Hepatocyte (in vitro differentiated cells): Measurements from ENCODE around the gene ANKRD28. TPM values are rescaled to one million over a fixed set of nuclear protein-coding genes. Genes with fewer than 3 reads are reported as not detected.

Source experiments
- DNase-seq: peaks from one replicate; pipeline ENCODE4 v3.0.0-alpha.2; 2016; ENCODE audit warnings: low spot score
- H2AFZ ChIP-seq: fragments of 200-600 bp; sonication (generic); 2 replicates; pipeline ENCODE4 v1.6.0; 2016; ENCODE audit warnings: antibody characterized with exemption, mild to moderate bottlenecking
- H3K27ac ChIP-seq: fragments of 200-600 bp; sonication (generic); 2 replicates; pipeline ENCODE4 v1.5.1; 2016; ENCODE audit warnings: mild to moderate bottlenecking
- H3K27me3 ChIP-seq: fragments of 200-600 bp; sonication (generic); 2 replicates; pipeline ENCODE4 v1.6.1; 2016
- H3K36me3 ChIP-seq: fragments of 200-600 bp; sonication (generic); replicated peaks from 2 replicates; pipeline ENCODE4 v1.5.1; 2016; ENCODE audit warnings: low read depth; ENCODE audit not compliant: insufficient read depth
- H3K4me1 ChIP-seq: fragments of 200-600 bp; sonication (generic); 2 replicates; pipeline ENCODE4 v1.5.1; 2016; ENCODE audit warnings: mild to moderate bottlenecking, moderate library complexity; ENCODE audit not compliant: insufficient read depth
- H3K4me2 ChIP-seq: fragments of 200-600 bp; sonication (generic); 2 replicates; pipeline ENCODE4 v1.6.0; 2016
- H3K4me3 ChIP-seq: fragments of 200-600 bp; sonication (generic); 2 replicates; pipeline ENCODE4 v1.5.1; 2016; ENCODE audit warnings: mild to moderate bottlenecking
- H3K79me2 ChIP-seq: fragments of 200-600 bp; sonication (generic); 2 replicates; pipeline ENCODE4 v1.6.0; 2017; ENCODE audit warnings: mild to moderate bottlenecking
- H3K9me2 ChIP-seq: fragments of 200-600 bp; sonication (generic); replicated peaks from 2 replicates; pipeline ENCODE4 v1.6.0; 2017; ENCODE audit warnings: mild to moderate bottlenecking; ENCODE audit not compliant: insufficient read depth
- H3K9me3 ChIP-seq: fragments of 200-600 bp; sonication (generic); 2 replicates; pipeline ENCODE4 v1.5.1; 2016; ENCODE audit warnings: low read depth, mild to moderate bottlenecking
- H4K20me1 ChIP-seq: fragments of 200-600 bp; sonication (generic); 2 replicates; pipeline ENCODE4 v1.6.0; 2016; ENCODE audit warnings: mild to moderate bottlenecking; ENCODE audit not compliant: insufficient read depth, poor library complexity, severe bottlenecking
- EZH2 ChIP-seq: fragments of 200-600 bp; sonication (generic); IDR thresholded peaks from 2 replicates; pipeline ENCODE4 v1.6.1; 2016; ENCODE audit warnings: antibody characterized with exemption, mild to moderate bottlenecking, borderline replicate concordance
- EZH2phosphoT487 ChIP-seq: fragments of 200-600 bp; sonication (generic); IDR thresholded peaks from one replicate; pipeline ENCODE4 v1.6.1; 2018; ENCODE audit warnings: antibody characterized with exemption, mild to moderate bottlenecking, low read depth, moderate library complexity; ENCODE audit not compliant: unreplicated experiment, severe bottlenecking
- WGBS: methylation state at CpG from one replicate; pipeline ENCODE4 v1.1.6; 2016; ENCODE audit warnings: low lambda C conversion rate; ENCODE audit errors: missing lambda C conversion rate; 5-methylcytosine and 5-hydroxymethylcytosine counted together
- polyA plus RNA-seq: library from polyadenylated mRNA; unstranded; fragments of >200 nt; fragmentation: Nextera tagmentation; extraction: Ambion mirVana; gene quantifications from 2 replicates; pipeline ENCODE4 v1.2.1, GENCODE V29; 2016
- total RNA-seq: library from RNA; depleted of rRNA; stranded (reverse); fragments of >200 nt; gene quantifications from 2 replicates; pipeline ENCODE4 v1.2.3, GENCODE V29; 2014
- TF ChIP-seq, protein P1 (sequence below): fragments of 200-600 bp; sonication (generic); IDR thresholded peaks from 2 replicates; pipeline ENCODE4 v1.5.1; 2016; ENCODE audit warnings: antibody characterized with exemption, mild to moderate bottlenecking; ENCODE audit not compliant: poor library complexity

ANKRD28 gene
- total and polyA plus RNA-seq, 2 experiments from 2014 or later, result 12.3 to 40.6 TPM

DNA sequence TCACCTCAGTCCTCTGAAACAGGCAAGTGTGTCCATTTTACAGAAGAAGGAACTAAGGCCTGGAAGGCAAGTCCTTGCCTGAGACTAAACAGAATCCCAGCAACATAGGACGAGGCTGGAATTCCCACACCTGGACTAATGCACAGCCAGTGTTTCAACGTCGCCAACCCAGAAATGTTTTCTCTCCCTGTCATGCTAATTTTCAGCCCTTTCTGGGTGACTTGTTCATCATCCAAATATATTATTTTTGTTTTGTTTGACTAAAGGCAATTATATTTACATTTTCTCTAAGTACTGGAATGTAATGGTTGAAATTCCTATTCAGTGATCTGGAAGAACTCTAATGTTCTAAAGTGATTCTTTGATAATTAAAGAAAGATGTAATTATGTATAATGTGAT, 144.5 kb downstream of the ANKRD28 start:
- Histone ChIP-seq H2AFZ (no peak overlapping the region), H3K9me2 (no peaks in the 10 kb centered on the region), H3K27me3 (no peaks in the 10 kb centered on the region), H3K4me1 (peaks cover 6% of the 10 kb centered on the region), H3K27ac (no peak overlapping the region), H3K79me2 (no peaks in the 10 kb centered on the region), H4K20me1 (no peaks in the 10 kb centered on the region), H3K4me3 (no peak overlapping the region), H3K9me3 (no peaks in the 10 kb centered on the region), H3K36me3 (no peaks in the 10 kb centered on the region), H3K4me2 (no peak overlapping the region)
- no peak for TF ChIP-seq EZH2phosphoT487
- DNase-seq, result no peak
- 92% methylated on average over 3 of the region's 3 CpGs for WGBS

DNA sequence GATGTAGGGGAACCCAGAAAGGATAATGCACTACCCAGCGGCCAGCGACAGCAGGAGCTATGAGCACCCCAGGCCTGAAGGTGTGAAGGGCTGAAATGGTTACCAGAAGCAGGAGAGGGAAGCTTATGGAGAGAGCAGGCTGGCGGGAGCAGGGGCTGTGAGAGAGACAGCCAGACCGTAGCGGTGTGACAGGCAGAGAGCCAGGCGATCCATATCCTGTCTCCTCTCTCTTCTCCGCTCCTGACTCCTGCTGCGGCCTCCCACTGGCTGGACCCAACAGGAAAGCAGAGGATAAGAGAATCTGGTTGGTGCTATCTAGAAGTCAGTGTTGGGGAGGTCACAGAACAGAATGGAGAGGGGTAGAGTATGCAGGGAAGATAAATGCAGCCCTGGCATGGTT, 146.4 kb downstream of the ANKRD28 start:
- no peak for TF ChIP-seq EZH2phosphoT487
- TF ChIP-seq EZH2, result no peak
- TF ChIP-seq, protein P1, sequence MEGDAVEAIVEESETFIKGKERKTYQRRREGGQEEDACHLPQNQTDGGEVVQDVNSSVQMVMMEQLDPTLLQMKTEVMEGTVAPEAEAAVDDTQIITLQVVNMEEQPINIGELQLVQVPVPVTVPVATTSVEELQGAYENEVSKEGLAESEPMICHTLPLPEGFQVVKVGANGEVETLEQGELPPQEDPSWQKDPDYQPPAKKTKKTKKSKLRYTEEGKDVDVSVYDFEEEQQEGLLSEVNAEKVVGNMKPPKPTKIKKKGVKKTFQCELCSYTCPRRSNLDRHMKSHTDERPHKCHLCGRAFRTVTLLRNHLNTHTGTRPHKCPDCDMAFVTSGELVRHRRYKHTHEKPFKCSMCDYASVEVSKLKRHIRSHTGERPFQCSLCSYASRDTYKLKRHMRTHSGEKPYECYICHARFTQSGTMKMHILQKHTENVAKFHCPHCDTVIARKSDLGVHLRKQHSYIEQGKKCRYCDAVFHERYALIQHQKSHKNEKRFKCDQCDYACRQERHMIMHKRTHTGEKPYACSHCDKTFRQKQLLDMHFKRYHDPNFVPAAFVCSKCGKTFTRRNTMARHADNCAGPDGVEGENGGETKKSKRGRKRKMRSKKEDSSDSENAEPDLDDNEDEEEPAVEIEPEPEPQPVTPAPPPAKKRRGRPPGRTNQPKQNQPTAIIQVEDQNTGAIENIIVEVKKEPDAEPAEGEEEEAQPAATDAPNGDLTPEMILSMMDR, result no peak
- DNase-seq, result no peak
- Histone ChIP-seq H4K20me1 (no peaks in the 10 kb centered on the region), H3K4me2 (no peak overlapping the region), H2AFZ (no peak overlapping the region), H3K79me2 (no peaks in the 10 kb centered on the region), H3K4me3 (no peak overlapping the region), H3K4me1 (peaks cover 1% of the 10 kb centered on the region), H3K9me2 (no peaks in the 10 kb centered on the region), H3K36me3 (no peaks in the 10 kb centered on the region), H3K27ac (no peak overlapping the region), H3K27me3 (no peaks in the 10 kb centered on the region), H3K9me3 (no peaks in the 10 kb centered on the region)
- 75% methylated on average over 8 of the region's 8 CpGs for WGBS

DNA sequence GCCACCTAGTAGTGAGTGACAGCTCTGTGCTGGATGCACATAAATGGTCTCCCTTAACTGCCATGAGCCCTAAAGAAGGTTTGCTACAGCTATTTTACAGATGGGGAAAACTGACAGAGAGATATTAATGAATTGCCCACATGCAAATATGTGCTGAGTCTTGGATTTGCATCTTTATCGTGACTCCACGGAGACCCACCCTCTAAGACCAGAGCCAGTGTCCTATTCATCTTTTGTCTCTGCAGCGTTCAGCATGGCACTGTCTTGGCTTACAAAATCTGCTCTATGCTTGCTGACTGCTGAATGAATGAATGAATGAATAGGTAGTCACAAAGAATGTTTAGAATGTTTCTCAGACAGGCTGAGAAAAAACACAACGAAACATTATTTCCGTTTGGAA, 147.9 kb downstream of the ANKRD28 start:
- H4K20me1 ChIP-seq, result no peaks in the 10 kb centered on the region
- H2AFZ ChIP-seq, result no peak overlapping the region
- H3K27ac ChIP-seq, result no peak overlapping the region
- no peaks in the 10 kb centered on the region for H3K4me1 ChIP-seq
- H3K4me2 ChIP-seq, result no peak overlapping the region
- no peak for DNase-seq
- H3K27me3 ChIP-seq, result no peaks in the 10 kb centered on the region
- no peaks in the 10 kb centered on the region for H3K9me2 ChIP-seq
- H3K36me3 ChIP-seq, result no peaks in the 10 kb centered on the region
- TF ChIP-seq EZH2, result no peak
- TF ChIP-seq EZH2phosphoT487, result no peak
- TF ChIP-seq, protein P1, result no peak
- H3K79me2 ChIP-seq, result no peaks in the 10 kb centered on the region
- H3K4me3 ChIP-seq, result no peak overlapping the region
- 95% methylated on average over 5 of the region's 5 CpGs for WGBS
- H3K9me3 ChIP-seq, result no peaks in the 10 kb centered on the region

DNA sequence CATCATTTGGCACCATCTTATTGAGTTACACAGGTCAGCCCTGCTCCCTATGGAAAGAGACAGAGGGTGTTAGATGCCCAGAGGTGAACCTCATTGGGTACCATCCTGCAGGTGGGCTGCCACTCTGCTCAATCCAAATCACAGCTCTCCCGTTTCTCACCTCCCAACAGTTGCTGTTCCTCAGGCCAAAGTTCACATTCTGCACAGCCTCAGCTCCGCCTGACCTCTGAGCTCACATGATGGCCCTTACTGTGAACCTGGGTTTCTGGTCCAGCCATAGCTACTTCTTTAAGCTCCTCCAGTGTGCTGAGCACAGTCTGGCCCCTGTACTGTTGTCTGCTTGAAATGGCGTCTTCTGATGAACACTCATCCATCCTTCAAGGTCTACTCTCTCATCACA, 148.4 kb downstream of the ANKRD28 start:
- Histone ChIP-seq H3K79me2 (no peaks in the 10 kb centered on the region), H3K4me3 (no peak overlapping the region), H3K4me2 (no peak overlapping the region), H3K9me3 (no peaks in the 10 kb centered on the region), H3K27ac (no peak overlapping the region), H3K9me2 (no peaks in the 10 kb centered on the region), H3K4me1 (no peaks in the 10 kb centered on the region), H3K36me3 (no peaks in the 10 kb centered on the region), H3K27me3 (no peaks in the 10 kb centered on the region), H2AFZ (no peak overlapping the region), H4K20me1 (no peaks in the 10 kb centered on the region)
- WGBS, result 87% methylated on average over 3 of the region's 3 CpGs
- DNase-seq, result no peak
- no peak for TF ChIP-seq EZH2phosphoT487
- TF ChIP-seq EZH2, result no peak
- TF ChIP-seq, protein P1, result no peak
